Measurements from ENCODE around the gene OCA2. TPM values are rescaled to one million over a fixed set of nuclear protein-coding genes. Genes with fewer than 3 reads are reported as not detected.

The OCA2 gene
- total RNA-seq, 3 donors from 2014 or later (not counting 1 experiment from before 2014, with no cell fraction given): 0.35 to 1.5 (median 0.56) TPM

- peaks cover 22 to 29% of the 10 kb centered on the region in 2 donors for H3K27me3 Mint-ChIP-seq (ENCODE audit: low read depth in 2 of 2)
- intact Hi-C loops (cut with micrococcal nuclease): loop anchor here (1.0 kb wide), 1 partner anchor 37 kb away; no protein-coding TSS in a partner anchor
- no peaks in the 10 kb centered on the region for H3K9me3 ChIP-seq (ENCODE audit: control insufficient read depth, insufficient read depth, low read length)
- ATAC-seq (peak; percentile 94 to 100 (median 100)), DNase-seq (peak; percentile 39 to 75)
- H3K36me3 ChIP-seq (ENCODE audit: control insufficient read depth, insufficient read depth, low read length): no peaks in the 10 kb centered on the region
- H3K27ac ChIP-seq (ENCODE audit: low read length): no peak overlapping the region
- H3K27ac Mint-ChIP-seq: peak overlapping the region; percentile 7 to 29
- H3K9me3 Mint-ChIP-seq: peaks cover 0 to 5% of the 10 kb centered on the region in 2 donors
- H3K4me3 Mint-ChIP-seq: no peak overlapping the region
- peak; percentile 74 for TF ChIP-seq CTCF (IDR thresholded peaks at IDR 0.05)
- no peaks in the 10 kb centered on the region for H3K27me3 ChIP-seq (ENCODE audit: control insufficient read depth, insufficient read depth, low read length)
- no peaks in the 10 kb centered on the region for H3K4me1 ChIP-seq (ENCODE audit: control insufficient read depth, insufficient read depth, low read length)
- peaks cover 13% of the 10 kb centered on the region for H3K36me3 Mint-ChIP-seq
- H3K4me3 ChIP-seq (ENCODE audit: low read length): no peak overlapping the region
- peaks cover 11 to 12% of the 10 kb centered on the region in 2 donors for H3K4me1 Mint-ChIP-seq
- WGBS (ENCODE audit: insufficient coverage): 28% methylated on average over 2 of the region's 2 CpGs
Measured at GRCh38 chr15:28086175-28086703, 12.9 kb downstream of the OCA2 start.

GRCh38 chr15:28085489-28086174 is 13.5 kb downstream of the OCA2 start:
- 79% methylated on average over 4 of the region's 4 CpGs for WGBS (ENCODE audit: insufficient coverage)
- H3K36me3 Mint-ChIP-seq: peaks cover 7% of the 10 kb centered on the region

GRCh38 chr15:28084547-28084946 is 14.6 kb downstream of the OCA2 start:
- Mint-ChIP-seq H3K4me3 (no peak overlapping the region), H3K27me3 (ENCODE audit: low read depth in 2 of 2) (peaks cover 9 to 12% of the 10 kb centered on the region in 2 donors), H3K4me1 (peaks cover 11 to 12% of the 10 kb centered on the region in 2 donors), H3K9me3 (no peaks in the 10 kb centered on the region), H3K36me3 (no peaks in the 10 kb centered on the region), H3K27ac (no peak overlapping the region)
- ATAC-seq (no peak), DNase-seq (no peak)
- Histone ChIP-seq H3K9me3 (ENCODE audit: control insufficient read depth, insufficient read depth, low read length) (no peaks in the 10 kb centered on the region), H3K36me3 (ENCODE audit: control insufficient read depth, insufficient read depth, low read length) (no peaks in the 10 kb centered on the region), H3K27ac (ENCODE audit: low read length) (no peak overlapping the region), H3K4me3 (ENCODE audit: low read length) (no peak overlapping the region), H3K4me1 (ENCODE audit: control insufficient read depth, insufficient read depth, low read length) (no peaks in the 10 kb centered on the region), H3K27me3 (ENCODE audit: control insufficient read depth, insufficient read depth, low read length) (no peaks in the 10 kb centered on the region)
- WGBS (ENCODE audit: insufficient coverage): 78% methylated on average over 3 of the region's 3 CpGs
- no peak for TF ChIP-seq CTCF (IDR thresholded peaks at IDR 0.05)
- intact Hi-C loops (cut with micrococcal nuclease): no loop called here

More at GRCh38 chr15:28085489-28086174, 13.5 kb downstream of the OCA2 start:
- Mint-ChIP-seq H3K4me1 (peaks cover 11 to 12% of the 10 kb centered on the region in 2 donors), H3K9me3 (peaks cover 0 to 4% of the 10 kb centered on the region in 2 donors), H3K27me3 (ENCODE audit: low read depth in 2 of 2) (peaks cover 18 to 23% of the 10 kb centered on the region in 2 donors), H3K4me3 (no peak overlapping the region), H3K27ac (no peak overlapping the region)
- H3K4me3 ChIP-seq (ENCODE audit: low read length): no peak overlapping the region
- intact Hi-C loops (cut with micrococcal nuclease): loop anchor here (1.0 kb wide), 1 partner anchor 38 kb away; no protein-coding TSS in a partner anchor
- H3K9me3 ChIP-seq (ENCODE audit: control insufficient read depth, insufficient read depth, low read length): no peaks in the 10 kb centered on the region
- H3K36me3 ChIP-seq (ENCODE audit: control insufficient read depth, insufficient read depth, low read length): no peaks in the 10 kb centered on the region
- H3K4me1 ChIP-seq (ENCODE audit: control insufficient read depth, insufficient read depth, low read length): no peaks in the 10 kb centered on the region
- H3K27ac ChIP-seq (ENCODE audit: low read length): no peak overlapping the region
- TF ChIP-seq CTCF (IDR thresholded peaks at IDR 0.05): no peak
- no peak for DNase-seq
- ATAC-seq: peak; percentile 5 to 10 (median 8)
- no peaks in the 10 kb centered on the region for H3K27me3 ChIP-seq (ENCODE audit: control insufficient read depth, insufficient read depth, low read length)
